Adrenal gland (tissue), 12 donors: ENCODE measurements around the gene AHCYL1. TPM values are rescaled to one million over a fixed set of nuclear protein-coding genes. Genes with fewer than 3 reads are reported as not detected.

Experiments used
- DNase-seq, 7 donors: peaks; one replicate each; pipeline ENCODE4 v3.0.0-alpha.2; 2019 to 2020
- H3K27ac ChIP-seq, 5 donors: fragments of 200-600 bp; sonication (generic) in 4 of 5; 1 replicate in 3 of 5; 2 replicates in 2 of 5; pipeline versions ENCODE4 v1.5.1 to v1.8.0; 2016 to 2020; ENCODE audit warnings: mild to moderate bottlenecking in 1 of 5
- H3K27me3 ChIP-seq: fragments of 200-600 bp; 2 replicates; pipeline ENCODE4 v1.8.0; 2021
- H3K36me3 ChIP-seq, 2 donors: fragments of 200-600 bp; replicated peaks in 1 of 2; 1 replicate in 1 of 2; 2 replicates in 1 of 2; pipeline versions ENCODE4 v1.5.1 to v1.8.0; 2018 to 2022
- H3K4me1 ChIP-seq, 2 donors: fragments of 200-600 bp; replicated peaks in 1 of 2; 1 replicate in 1 of 2; 2 replicates in 1 of 2; pipeline versions ENCODE4 v1.5.1 to v1.8.0; 2018 to 2021
- H3K4me3 ChIP-seq, 4 donors: fragments of 200-600 bp; sonication (generic) in 3 of 4; one replicate each; pipeline ENCODE4 v1.5.1; 2016 to 2018
- H3K9me3 ChIP-seq, 3 donors: fragments of 200-600 bp; sonication (generic) in 1 of 3; replicated peaks in 1 of 3; 1 replicate in 2 of 3; 2 replicates in 1 of 3; pipeline versions ENCODE4 v1.5.1 to v1.8.0; 2016 to 2021
- POLR2A ChIP-seq, 2 donors: fragments of 450-650 bp; IDR thresholded peaks; one replicate each; pipeline ENCODE4 v1.6.1; 2017; ENCODE audit warnings: antibody characterized with exemption in 2 of 2, mild to moderate bottlenecking in 2 of 2, moderate library complexity in 1 of 2
- WGBS, 4 donors: extraction: QIAGEN DNeasy Blood & Tissue Kit in 2 of 4; methylation state at CpG; one replicate each; pipeline versions ENCODE4 v1.1.5 to v1.1.7; 2013 to 2017; 5-methylcytosine and 5-hydroxymethylcytosine counted together
- intact Hi-C, 2 donors: fragments of 100-400 bp; cut with DNase I; formaldehyde crosslinking; loops; one replicate each; pipeline versions ENCODE4 v1.14.1 to v1.15.0; 2022 to 2023
- polyA plus RNA-seq, 3 donors: library from polyadenylated mRNA; stranded (reverse); fragments of 200-250 nt in 2 of 3; fragments of 350-450 nt in 1 of 3; fragmentation: Illumina TruSeq in 1 of 3; extraction: RNeasy Lipid Tissue Mini Kit (QIAGEN cat#74804) in 1 of 3; gene quantifications; one replicate each; pipeline ENCODE4 v1.2.3, GENCODE V29; 2013 to 2014
- total RNA-seq, 9 donors: library from RNA; depleted of rRNA in 4 of 9; stranded (reverse); fragments of >200 nt in 4 of 9; fragments of 120-200 nt in 1 of 9; fragmentation: NEBNext Ultra II Directional in 1 of 9; extraction: Animal tissue kit (Norgen Biotek cat#: 25700) in 1 of 9; gene quantifications; one replicate each; pipeline versions ENCODE4 v1.1.0 to v1.2.4, GENCODE V29; 2013 to 2023
- TF ChIP-seq, protein P1 (sequence below), 6 experiments: fragments of 450-650 bp in 4 of 6; fragments of 200-600 bp in 2 of 6; sonication (generic) in 1 of 6; IDR thresholded peaks; 1 replicate in 5 of 6; 2 replicates in 1 of 6; pipeline versions ENCODE4 v1.5.1 to v1.8.0; 2016 to 2021; ENCODE audit warnings: antibody characterized with exemption in 6 of 6, mild to moderate bottlenecking in 2 of 6, moderate library complexity in 1 of 6
- donor health status: healthy with polysubstance abuse.
- donor health status: Bipolar disorder and iron deficiency.
- donor health status: DM: yes; HTN: yes; CAD: no.
- donor health status: DM: no; HTN: no; CAD: no.
- donor health status: DM: no; HTN: no; CAD: no.
- donor health status: DM: yes; HTN: yes; CAD: no.

AHCYL1 gene
- total and polyA plus RNA-seq, 12 donors, result 33.5 to 172 (median 95.3) TPM

DNA sequence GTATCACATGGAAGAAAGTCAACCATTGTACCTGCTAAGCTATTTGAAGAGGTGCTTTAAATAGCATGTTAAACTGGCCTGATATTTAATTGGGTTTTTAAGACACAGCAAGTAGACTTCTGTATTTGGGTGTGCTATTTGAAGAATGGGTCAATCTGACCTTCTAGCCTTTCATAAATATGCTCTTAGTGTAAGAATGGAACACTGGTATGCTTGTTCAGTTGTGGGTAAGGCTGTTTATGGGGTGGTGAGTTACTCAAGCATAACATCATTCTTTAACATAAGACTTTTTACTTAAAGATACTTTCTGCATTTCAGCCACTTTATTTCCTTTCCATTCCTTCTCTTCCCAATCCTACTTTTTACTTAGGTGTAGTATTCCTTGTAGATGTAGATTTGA is 21.4 kb downstream of the AHCYL1 start:
- Histone ChIP-seq H3K4me1 (peaks cover 9 to 29% of the 10 kb centered on the region in 2 donors), H3K36me3 (peaks cover 0 to 21% of the 10 kb centered on the region in 2 donors), H3K9me3 (no peaks in the 10 kb centered on the region), H3K27ac (no peak overlapping the region), H3K4me3 (no peak overlapping the region), H3K27me3 (no peaks in the 10 kb centered on the region)
- intact Hi-C loops, result no loop called here
- no peak for TF ChIP-seq POLR2A (IDR thresholded peaks at IDR 0.05)
- TF ChIP-seq, protein P1, sequence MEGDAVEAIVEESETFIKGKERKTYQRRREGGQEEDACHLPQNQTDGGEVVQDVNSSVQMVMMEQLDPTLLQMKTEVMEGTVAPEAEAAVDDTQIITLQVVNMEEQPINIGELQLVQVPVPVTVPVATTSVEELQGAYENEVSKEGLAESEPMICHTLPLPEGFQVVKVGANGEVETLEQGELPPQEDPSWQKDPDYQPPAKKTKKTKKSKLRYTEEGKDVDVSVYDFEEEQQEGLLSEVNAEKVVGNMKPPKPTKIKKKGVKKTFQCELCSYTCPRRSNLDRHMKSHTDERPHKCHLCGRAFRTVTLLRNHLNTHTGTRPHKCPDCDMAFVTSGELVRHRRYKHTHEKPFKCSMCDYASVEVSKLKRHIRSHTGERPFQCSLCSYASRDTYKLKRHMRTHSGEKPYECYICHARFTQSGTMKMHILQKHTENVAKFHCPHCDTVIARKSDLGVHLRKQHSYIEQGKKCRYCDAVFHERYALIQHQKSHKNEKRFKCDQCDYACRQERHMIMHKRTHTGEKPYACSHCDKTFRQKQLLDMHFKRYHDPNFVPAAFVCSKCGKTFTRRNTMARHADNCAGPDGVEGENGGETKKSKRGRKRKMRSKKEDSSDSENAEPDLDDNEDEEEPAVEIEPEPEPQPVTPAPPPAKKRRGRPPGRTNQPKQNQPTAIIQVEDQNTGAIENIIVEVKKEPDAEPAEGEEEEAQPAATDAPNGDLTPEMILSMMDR (IDR thresholded peaks at IDR 0.05), result no peak
- no peak for DNase-seq

DNA sequence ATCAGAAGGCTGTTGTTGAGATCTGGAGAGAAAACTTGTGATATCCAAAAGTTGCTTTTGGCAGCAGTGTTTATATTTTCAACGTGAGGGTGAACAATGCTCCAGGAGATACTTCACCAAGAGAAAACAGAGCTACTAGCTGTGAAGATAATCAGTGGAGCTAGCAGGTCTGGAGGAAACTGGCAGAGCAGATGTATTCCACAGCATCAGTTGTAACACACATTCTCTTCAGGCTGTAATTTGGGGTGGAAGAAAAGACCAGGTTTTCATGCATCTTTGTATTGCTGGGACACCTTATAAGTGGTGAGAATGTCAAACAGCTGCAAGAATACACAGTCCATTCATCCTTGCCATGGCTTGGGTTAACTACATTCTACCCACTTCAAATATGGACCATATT is 22.0 kb downstream of the AHCYL1 start:
- WGBS, 4 donors, result 37 to 61% (median 52%) methylated on average over 1 of the region's 1 CpG
- Histone ChIP-seq H3K27ac (no peak overlapping the region), H3K4me1 (peaks cover 9 to 29% of the 10 kb centered on the region in 2 donors), H3K4me3 (no peak overlapping the region), H3K27me3 (no peaks in the 10 kb centered on the region), H3K9me3 (no peaks in the 10 kb centered on the region), H3K36me3 (peaks cover 0 to 27% of the 10 kb centered on the region in 2 donors)
- no peak for DNase-seq
- TF ChIP-seq, protein P1 (IDR thresholded peaks at IDR 0.05), result no peak
- no peak for TF ChIP-seq POLR2A (IDR thresholded peaks at IDR 0.05)
- intact Hi-C loops, result no loop called here

GRCh38 chr1:110007046-110007830 is 22.7 kb downstream of the AHCYL1 start:
- Histone ChIP-seq H3K27me3 (no peaks in the 10 kb centered on the region), H3K9me3 (no peaks in the 10 kb centered on the region), H3K4me1 (peaks cover 9 to 29% of the 10 kb centered on the region in 2 donors), H3K36me3 (peaks cover 0 to 32% of the 10 kb centered on the region in 2 donors), H3K4me3 (no peak overlapping the region), H3K27ac (no peak overlapping the region)
- intact Hi-C loops, result no loop called here
- WGBS, 4 donors, result 75 to 80% (median 79%) methylated on average over 4 of the region's 4 CpGs
- no peak for DNase-seq
- TF ChIP-seq POLR2A (IDR thresholded peaks at IDR 0.05), result no peak
- TF ChIP-seq, protein P1 (IDR thresholded peaks at IDR 0.05), result no peak

DNA sequence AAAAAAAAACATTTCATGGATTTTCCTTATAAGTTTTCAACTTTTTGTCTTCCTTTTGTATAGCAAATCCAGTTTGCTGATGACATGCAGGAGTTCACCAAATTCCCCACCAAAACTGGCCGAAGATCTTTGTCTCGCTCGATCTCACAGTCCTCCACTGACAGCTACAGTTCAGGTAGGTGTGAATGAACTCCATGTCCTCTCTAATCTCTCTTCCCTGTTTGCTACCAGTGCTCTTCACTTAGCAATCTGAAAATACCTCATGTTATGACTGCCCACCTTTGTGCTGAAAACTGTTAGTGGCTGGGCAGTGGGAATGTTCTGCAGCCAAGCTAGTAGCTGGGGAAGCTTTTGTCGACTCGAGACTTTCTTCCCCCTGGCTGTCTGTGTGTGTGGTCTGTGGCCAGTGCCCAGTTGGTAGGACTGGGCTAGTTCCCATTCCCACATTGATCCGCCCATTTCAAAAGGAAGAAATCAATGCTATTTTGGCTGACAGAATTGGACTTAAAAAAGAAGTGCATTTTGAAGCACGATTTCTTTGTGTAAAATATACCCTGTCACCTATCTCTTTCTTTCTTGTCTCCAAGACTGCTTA is 24.5 kb downstream of the AHCYL1 start:
- TF ChIP-seq, protein P1 (IDR thresholded peaks at IDR 0.05), result no peak
- TF ChIP-seq POLR2A (IDR thresholded peaks at IDR 0.05), result no peak
- Histone ChIP-seq H3K27me3 (no peaks in the 10 kb centered on the region), H3K27ac (no peak overlapping the region), H3K9me3 (no peaks in the 10 kb centered on the region), H3K4me3 (no peak overlapping the region), H3K4me1 (peaks cover 2 to 14% of the 10 kb centered on the region in 2 donors), H3K36me3 (peaks cover 0 to 47% of the 10 kb centered on the region in 2 donors)
- 88 to 93% (median 90%) methylated on average over 7 of the region's 7 CpGs for WGBS, 4 donors
- intact Hi-C loops, result no loop called here
- DNase-seq, result no peak
